PC-9 (cell line): ENCODE results near the gene LONRF3. TPM values are rescaled to one million over a fixed set of nuclear protein-coding genes. Genes with fewer than 3 reads are reported as not detected.
A peak's percentile ranks its signal among the peaks of the same experiment; 100 is the strongest.

Source experiments
- BruUV-seq: library from RNA; stranded (reverse); fragments of 400-500 nt; replicated peaks from 2 replicates; lab custom pipeline; 2021; lab: Mats Ljungman, UMichigan
- CTCF ChIA-PET: fragments of 300-600 bp; sonication (Branson Sonifier 250); formaldehyde crosslinking; loops from one replicate; lab custom pipeline; 2022; ENCODE audit warnings: antibody characterized with exemption; lab: Charles Lee
- POLR2A ChIA-PET: fragments of 300-600 bp; sonication (Branson Sonifier 250); formaldehyde crosslinking; loops from one replicate; lab custom pipeline; 2022; ENCODE audit warnings: antibody characterized with exemption; ENCODE audit not compliant: unreplicated experiment; lab: Charles Lee
- DNase-seq, 2 experiments: peaks; one replicate each; pipeline versions ENCODE4 v3.0.0 to v3.0.0-alpha.2; 2015 to 2022; ENCODE audit warnings: mixed read lengths in 1 of 2
- H2AFZ ChIP-seq: fragments of 200-600 bp; sonication (generic); 2 replicates; pipeline ENCODE4 v1.8.1; 2017; ENCODE audit warnings: antibody characterized with exemption
- H3F3A ChIP-seq: fragments of 200-600 bp; sonication (generic); 2 replicates; pipeline ENCODE4 v1.8.1; 2017; ENCODE audit warnings: antibody characterized with exemption, mild to moderate bottlenecking, low read depth; ENCODE audit not compliant: insufficient read depth
- H3K27ac ChIP-seq: fragments of 200-600 bp; sonication (generic); 2 replicates; pipeline ENCODE4 v1.6.1; 2016; ENCODE audit warnings: mixed run types
- H3K27me3 ChIP-seq: fragments of 200-600 bp; sonication (generic); 2 replicates; pipeline ENCODE4 v1.6.1; 2016; ENCODE audit warnings: low read depth, mixed run types; ENCODE audit not compliant: insufficient read depth
- H3K36me3 ChIP-seq: fragments of 200-600 bp; sonication (generic); 2 replicates; pipeline ENCODE4 v1.6.1; 2016; ENCODE audit warnings: low read depth, mixed run types
- H3K4me1 ChIP-seq: fragments of 200-600 bp; sonication (generic); replicated peaks from 2 replicates; pipeline ENCODE4 v1.6.1; 2016; ENCODE audit warnings: mixed run types; ENCODE audit not compliant: insufficient read depth
- H3K4me2 ChIP-seq: fragments of 200-600 bp; sonication (generic); 2 replicates; pipeline ENCODE4 v1.6.1; 2017; ENCODE audit warnings: mixed run types
- H3K4me3 ChIP-seq: fragments of 200-600 bp; sonication (generic); 2 replicates; pipeline ENCODE4 v1.6.1; 2016; ENCODE audit warnings: mixed run types
- H3K79me2 ChIP-seq: fragments of 200-600 bp; sonication (generic); 2 replicates; pipeline ENCODE4 v1.6.1; 2017; ENCODE audit warnings: low read depth, mixed run types
- H3K9me2 ChIP-seq: fragments of 200-600 bp; sonication (generic); 2 replicates; pipeline ENCODE4 v1.8.1; 2017; ENCODE audit warnings: mild to moderate bottlenecking; ENCODE audit not compliant: insufficient read depth
- H3K9me3 ChIP-seq: fragments of 200-600 bp; sonication (generic); 2 replicates; pipeline ENCODE4 v1.8.1; 2016; ENCODE audit warnings: low read depth; ENCODE audit not compliant: insufficient read depth
- H4K20me1 ChIP-seq: fragments of 200-600 bp; sonication (generic); 2 replicates; pipeline ENCODE4 v1.8.1; 2017; ENCODE audit not compliant: insufficient read depth
- EZH2 ChIP-seq: fragments of 200-600 bp; sonication (generic); IDR thresholded peaks from 2 replicates; pipeline ENCODE4 v1.8.0; 2017; ENCODE audit warnings: antibody characterized with exemption, low read depth
- intact Hi-C: fragments of 100-400 bp; cut with micrococcal nuclease; formaldehyde crosslinking; loops from one replicate; pipeline ENCODE4 v1.10.0; 2022; ENCODE audit not compliant: unreplicated experiment
- total RNA-seq: library from RNA; stranded (reverse); gene quantifications from 2 replicates; pipeline ENCODE4 v1.2.3, GENCODE V29; 2021
- TF ChIP-seq, protein P1 (sequence below): fragments of 200-600 bp; sonication (generic); conservative IDR thresholded peaks from 2 replicates; pipeline ENCODE4 v1.6.1; 2017; ENCODE audit warnings: mixed run types, antibody characterized with exemption, mild to moderate bottlenecking, moderate library complexity

Gene LONRF3
- total RNA-seq, 1 experiment from 2014 or later, result 6.3 TPM

DNA sequence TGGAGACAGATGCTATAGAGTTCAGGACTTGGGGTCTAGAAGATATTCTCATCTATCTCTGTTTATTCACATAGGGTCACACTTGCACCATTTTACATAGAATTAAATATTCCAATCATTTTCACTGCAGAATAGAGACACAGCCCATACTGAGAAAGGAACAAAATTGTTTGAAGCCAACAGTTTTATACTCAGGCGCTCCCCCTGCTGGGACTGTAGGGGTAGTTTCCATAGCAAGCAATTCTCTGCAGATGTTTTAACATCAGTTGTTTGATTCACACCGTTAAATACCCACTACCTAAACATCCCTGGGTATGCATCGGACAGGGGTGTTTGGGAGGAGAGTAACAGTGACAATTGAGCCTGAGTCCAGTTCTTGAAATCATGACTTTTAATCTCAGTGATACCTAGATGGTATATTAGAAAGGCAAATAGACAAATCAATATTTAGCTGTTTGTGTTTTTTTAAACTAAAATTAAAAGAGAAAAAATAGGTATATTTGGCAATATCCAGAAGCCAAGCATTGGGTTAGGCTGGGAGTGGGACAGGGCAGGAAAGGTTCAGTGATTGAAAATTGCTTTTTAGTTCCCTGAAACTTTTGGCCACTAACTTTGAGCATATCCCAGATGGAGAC is 33.8 kb downstream of the LONRF3 start:
- ChIA-PET POLR2A (no interaction called here), CTCF (interaction anchor here (0.6 to 1.5 kb wide), 3 partner anchors 58 to 321 kb away, joined by 3 to 15 read pairs (median 9); no protein-coding TSS in a partner anchor)
- Histone ChIP-seq H4K20me1 (peaks cover 12% of the 10 kb centered on the region), H3K27ac (no peak overlapping the region), H3K9me2 (no peaks in the 10 kb centered on the region), H3K4me1 (peaks cover 6% of the 10 kb centered on the region; the same call in 1 of the 2 replicates), H2AFZ (no peak overlapping the region), H3F3A (peaks cover 21% of the 10 kb centered on the region; the same call in 1 of the 2 replicates), H3K4me2 (no peak overlapping the region), H3K36me3 (peaks cover 53% of the 10 kb centered on the region), H3K27me3 (no peaks in the 10 kb centered on the region), H3K79me2 (peaks cover 6% of the 10 kb centered on the region; the same call in 1 of the 2 replicates), H3K9me3 (no peaks in the 10 kb centered on the region), H3K4me3 (no peak overlapping the region)
- intact Hi-C loops, result loop anchor here (5.0 to 10.0 kb wide), 3 partner anchors 207 to 406 kb away; no protein-coding TSS in a partner anchor
- TF ChIP-seq EZH2, result no peak
- TF ChIP-seq, protein P1, sequence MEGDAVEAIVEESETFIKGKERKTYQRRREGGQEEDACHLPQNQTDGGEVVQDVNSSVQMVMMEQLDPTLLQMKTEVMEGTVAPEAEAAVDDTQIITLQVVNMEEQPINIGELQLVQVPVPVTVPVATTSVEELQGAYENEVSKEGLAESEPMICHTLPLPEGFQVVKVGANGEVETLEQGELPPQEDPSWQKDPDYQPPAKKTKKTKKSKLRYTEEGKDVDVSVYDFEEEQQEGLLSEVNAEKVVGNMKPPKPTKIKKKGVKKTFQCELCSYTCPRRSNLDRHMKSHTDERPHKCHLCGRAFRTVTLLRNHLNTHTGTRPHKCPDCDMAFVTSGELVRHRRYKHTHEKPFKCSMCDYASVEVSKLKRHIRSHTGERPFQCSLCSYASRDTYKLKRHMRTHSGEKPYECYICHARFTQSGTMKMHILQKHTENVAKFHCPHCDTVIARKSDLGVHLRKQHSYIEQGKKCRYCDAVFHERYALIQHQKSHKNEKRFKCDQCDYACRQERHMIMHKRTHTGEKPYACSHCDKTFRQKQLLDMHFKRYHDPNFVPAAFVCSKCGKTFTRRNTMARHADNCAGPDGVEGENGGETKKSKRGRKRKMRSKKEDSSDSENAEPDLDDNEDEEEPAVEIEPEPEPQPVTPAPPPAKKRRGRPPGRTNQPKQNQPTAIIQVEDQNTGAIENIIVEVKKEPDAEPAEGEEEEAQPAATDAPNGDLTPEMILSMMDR, result peak; percentile 80
- BruUV-seq, result no TSS peak
- peak in 1 of 2 experiments; percentile 23 for DNase-seq

DNA sequence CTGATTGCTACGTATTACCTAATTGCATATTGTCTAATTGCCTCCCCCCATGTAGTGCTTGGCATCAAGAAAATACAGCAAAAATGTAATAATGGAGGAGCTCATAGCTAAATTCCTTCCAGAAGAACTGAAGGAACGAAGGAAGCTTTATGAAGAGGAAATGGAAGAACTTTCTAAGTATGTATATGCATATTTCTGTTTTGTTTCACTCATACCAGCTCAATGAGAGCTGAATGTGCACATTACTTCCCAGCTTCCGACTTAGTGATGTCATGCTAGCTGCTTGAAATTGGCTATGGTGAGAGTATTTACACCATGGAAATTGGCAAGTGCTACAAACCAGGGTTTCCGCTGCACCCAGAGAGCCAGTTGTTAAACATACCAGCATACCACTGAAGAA is 34.7 kb downstream of the LONRF3 start:
- peaks cover 15% of the 10 kb centered on the region; the same call in 1 of the 2 replicates for H3K4me1 ChIP-seq
- no peaks in the 10 kb centered on the region for H3K27me3 ChIP-seq
- H3K36me3 ChIP-seq, result peaks cover 59% of the 10 kb centered on the region
- no peak overlapping the region for H2AFZ ChIP-seq
- no peaks in the 10 kb centered on the region for H3K9me3 ChIP-seq
- H3K79me2 ChIP-seq, result peaks cover 6% of the 10 kb centered on the region; the same call in 1 of the 2 replicates
- no peaks in the 10 kb centered on the region for H3K9me2 ChIP-seq
- no peak for DNase-seq
- H3K27ac ChIP-seq, result no peak overlapping the region
- no TSS peak for BruUV-seq
- no peak overlapping the region for H3K4me3 ChIP-seq
- POLR2A ChIA-PET, result interaction anchor here (0.6 kb wide), 1 partner anchor 56 kb away, joined by 7 read pairs; no protein-coding TSS in a partner anchor
- peaks cover 21% of the 10 kb centered on the region; the same call in 1 of the 2 replicates for H3F3A ChIP-seq
- no peak overlapping the region for H3K4me2 ChIP-seq
- intact Hi-C loops, result loop anchor here (5.0 to 10.0 kb wide), 3 partner anchors 206 to 407 kb away; no protein-coding TSS in a partner anchor
- CTCF ChIA-PET, result interaction anchor here (1.0 to 1.5 kb wide), 2 partner anchors 57 to 138 kb away, joined by 3 to 15 read pairs; no protein-coding TSS in a partner anchor
- peaks cover 12% of the 10 kb centered on the region for H4K20me1 ChIP-seq
- TF ChIP-seq EZH2, result no peak
- TF ChIP-seq, protein P1, result no peak

DNA sequence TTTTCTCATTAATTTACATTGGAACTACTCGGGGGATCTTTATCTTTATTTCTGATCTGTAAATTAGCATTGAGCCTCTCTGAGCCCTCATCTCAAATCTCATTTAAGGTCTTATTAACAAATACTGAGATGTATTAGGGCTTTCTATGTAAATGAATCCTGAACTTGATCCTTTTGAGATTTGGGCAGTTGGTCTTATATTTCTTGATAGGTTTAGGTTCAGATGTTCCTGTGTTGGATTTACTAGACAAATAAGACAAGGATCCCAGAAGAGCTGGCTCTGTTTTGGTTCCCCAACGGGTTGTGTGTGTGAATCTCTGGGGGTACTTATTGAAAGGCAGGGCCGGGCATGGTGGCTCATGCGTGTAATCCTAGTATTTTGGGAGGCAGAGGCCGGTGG is 36.1 kb downstream of the LONRF3 start:
- TF ChIP-seq, protein P1, result no peak
- no peak overlapping the region for H3K27ac ChIP-seq
- H4K20me1 ChIP-seq, result peaks cover 2% of the 10 kb centered on the region; the same call in 1 of the 2 replicates
- peaks cover 28% of the 10 kb centered on the region for H3F3A ChIP-seq
- H3K9me3 ChIP-seq, result no peaks in the 10 kb centered on the region
- H3K36me3 ChIP-seq, result peaks cover 66% of the 10 kb centered on the region
- no peaks in the 10 kb centered on the region for H3K9me2 ChIP-seq
- H3K27me3 ChIP-seq, result no peaks in the 10 kb centered on the region
- peaks cover 26% of the 10 kb centered on the region for H3K4me1 ChIP-seq
- no peak overlapping the region for H3K4me2 ChIP-seq
- CTCF ChIA-PET, result no interaction called here
- intact Hi-C loops, result no loop called here
- no peak for DNase-seq
- H3K4me3 ChIP-seq, result no peak overlapping the region
- H2AFZ ChIP-seq, result no peak overlapping the region
- POLR2A ChIA-PET, result no interaction called here
- 0 out of 2 replicates have a peak, but pooled peaks cover 1% of the 10 kb centered on the region for H3K79me2 ChIP-seq
- BruUV-seq, result no TSS peak
